Measurements from ENCODE around the gene RTF2.

GRCh38 chr20:56453352-56453751 lies 15.1 kb upstream of the RTF2 start:
- no peak for TF ChIP-seq BHLHE40 (IDR thresholded peaks at IDR 0.05; ENCODE audit: low read depth, low read length)
- no peak for TF ChIP-seq SMC3 (IDR thresholded peaks at IDR 0.05; ENCODE audit: low read depth, low read length)
- no peak for TF ChIP-seq FOS (IDR thresholded peaks at IDR 0.05; ENCODE audit: low read depth, low read length)
- TF ChIP-seq CTCF (conservative IDR thresholded peaks at IDR 0.05; ENCODE audit: low read depth, low read length), result no peak
- TF ChIP-seq POLR2A (IDR thresholded peaks at IDR 0.05; ENCODE audit: low read depth, low read length), result no peak
- TF ChIP-seq RFX5 (IDR thresholded peaks at IDR 0.05; ENCODE audit: low read depth, low read length), result no peak
- no peak for TF ChIP-seq CHD1 (IDR thresholded peaks at IDR 0.05; ENCODE audit: low read depth, low read length)
- TF ChIP-seq, protein P1, sequence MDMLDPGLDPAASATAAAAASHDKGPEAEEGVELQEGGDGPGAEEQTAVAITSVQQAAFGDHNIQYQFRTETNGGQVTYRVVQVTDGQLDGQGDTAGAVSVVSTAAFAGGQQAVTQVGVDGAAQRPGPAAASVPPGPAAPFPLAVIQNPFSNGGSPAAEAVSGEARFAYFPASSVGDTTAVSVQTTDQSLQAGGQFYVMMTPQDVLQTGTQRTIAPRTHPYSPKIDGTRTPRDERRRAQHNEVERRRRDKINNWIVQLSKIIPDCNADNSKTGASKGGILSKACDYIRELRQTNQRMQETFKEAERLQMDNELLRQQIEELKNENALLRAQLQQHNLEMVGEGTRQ (IDR thresholded peaks at IDR 0.05; ENCODE audit: low read depth, low read length), result no peak
- TF ChIP-seq RAD21 (IDR thresholded peaks at IDR 0.05; ENCODE audit: low read length), result no peak
